HG03521 (cell line): Measurements from ENCODE around the gene AK5.
A peak's percentile ranks its signal among the peaks of the same experiment; 100 is the strongest.

ENCODE experiments used
- ATAC-seq: cut with Tn5 transposase; IDR thresholded peaks from one replicate; pipeline ENCODE4 v1.9.1; 2021; ENCODE audit warnings: mild to moderate bottlenecking, moderate library complexity; ENCODE audit not compliant: unreplicated experiment

The AK5 gene

GRCh38 chr1:77579547-77579946, 297.7 kb downstream of the AK5 start:
- no peak for ATAC-seq

GRCh38 chr1:77582905-77583304, 301.1 kb downstream of the AK5 start:
- ATAC-seq: no peak

DNA sequence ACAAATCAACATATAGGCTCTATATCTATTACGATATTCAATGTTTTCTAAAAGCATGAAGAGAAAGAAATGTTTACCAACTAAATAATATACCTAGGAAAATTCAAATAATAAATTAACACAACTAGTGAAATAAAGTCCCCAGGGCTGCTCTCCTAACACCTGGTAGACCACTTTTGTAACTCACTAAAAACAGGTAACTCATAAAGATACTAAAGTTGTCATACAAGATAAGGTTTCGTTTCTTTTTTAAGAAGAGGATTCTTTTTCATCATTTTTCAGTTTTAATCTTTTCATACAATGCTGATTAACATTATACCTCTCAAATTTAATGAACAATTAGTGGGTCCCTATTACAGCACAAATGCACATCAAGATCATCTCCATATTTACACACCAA, 301.7 kb downstream of the AK5 start:
- no peak for ATAC-seq

- ATAC-seq: no peak
These were observed 303.1 kb downstream of the AK5 start for GRCh38 chr1:77584884-77585283.

DNA sequence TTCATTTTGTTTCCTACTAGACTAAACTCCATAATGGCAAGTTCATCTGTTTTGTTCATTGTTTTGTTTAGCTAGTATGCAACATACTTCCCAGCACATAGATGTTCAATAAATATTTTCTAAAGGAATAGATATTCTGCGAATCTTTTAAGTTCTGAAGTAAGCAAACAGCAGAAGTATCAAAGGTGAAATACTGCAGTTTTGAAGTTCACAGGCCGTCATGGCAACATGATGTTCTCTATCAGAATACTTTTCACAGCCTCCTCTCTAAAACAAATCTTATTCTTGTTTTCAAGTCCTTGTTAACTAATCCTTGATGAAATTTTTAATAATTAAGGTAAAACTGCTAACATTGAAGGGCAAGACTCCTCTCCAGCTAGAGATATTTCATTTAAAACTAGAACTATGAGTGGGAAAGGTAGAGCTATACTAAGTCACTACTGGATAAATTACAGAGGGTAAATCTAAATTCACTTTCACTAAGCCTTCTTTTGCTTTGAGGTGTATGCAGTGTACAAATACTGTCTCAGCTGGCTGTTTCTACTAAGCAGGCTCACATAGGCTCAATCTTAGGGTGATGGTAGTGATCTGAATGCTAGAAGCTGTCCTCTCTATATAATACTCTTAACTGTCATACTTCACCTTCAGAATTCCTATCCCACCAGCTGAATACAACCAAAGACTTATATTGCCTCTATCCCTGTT, 303.9 kb downstream of the AK5 start:
- no peak for ATAC-seq

- no peak for ATAC-seq
These were observed 307.4 kb downstream of the AK5 start for GRCh38 chr1:77589231-77589630.

DNA sequence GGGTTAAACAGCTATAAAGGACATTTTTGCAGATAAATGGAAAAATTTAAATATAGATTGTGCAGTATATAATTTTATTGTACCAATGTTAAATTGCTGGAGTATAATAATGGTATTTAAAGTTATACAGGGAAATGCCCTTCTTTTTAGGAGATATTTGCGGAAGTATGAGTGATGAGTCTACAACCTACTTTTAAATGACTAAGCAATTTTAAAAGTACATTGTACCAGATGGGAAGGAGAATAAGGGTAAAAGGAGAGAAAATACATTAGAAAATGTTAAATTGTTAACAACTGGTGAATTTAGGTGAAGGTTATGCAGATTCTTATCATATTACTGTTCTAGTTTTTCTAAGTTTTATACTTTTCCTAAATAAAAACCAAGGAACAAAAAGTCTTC, 308.8 kb downstream of the AK5 start:
- no peak for ATAC-seq

- no peak for ATAC-seq
These were observed 311.1 kb downstream of the AK5 start for GRCh38 chr1:77592906-77593305.

- ATAC-seq: peak; percentile 88
These were observed 312.7 kb downstream of the AK5 start for GRCh38 chr1:77594366-77595112.

DNA sequence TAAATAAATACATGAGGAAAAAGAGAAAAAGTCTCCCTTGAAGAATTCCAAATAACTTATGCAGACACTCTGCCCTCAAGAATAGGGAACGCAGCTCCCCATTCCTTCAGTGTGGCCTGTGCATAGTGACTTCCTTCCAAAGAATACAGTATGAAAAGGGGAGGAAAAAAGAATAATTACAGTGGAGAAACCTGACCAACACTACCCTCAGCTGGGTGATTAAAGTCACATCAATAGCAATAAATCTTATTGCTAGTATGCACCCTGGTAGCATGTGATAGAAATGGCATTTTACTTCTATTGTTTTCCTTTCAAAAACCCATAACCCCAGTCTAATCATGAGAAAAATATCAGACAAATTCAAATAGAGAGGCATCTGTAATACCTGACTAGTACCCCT, 315.5 kb downstream of the AK5 start:
- no peak for ATAC-seq

DNA sequence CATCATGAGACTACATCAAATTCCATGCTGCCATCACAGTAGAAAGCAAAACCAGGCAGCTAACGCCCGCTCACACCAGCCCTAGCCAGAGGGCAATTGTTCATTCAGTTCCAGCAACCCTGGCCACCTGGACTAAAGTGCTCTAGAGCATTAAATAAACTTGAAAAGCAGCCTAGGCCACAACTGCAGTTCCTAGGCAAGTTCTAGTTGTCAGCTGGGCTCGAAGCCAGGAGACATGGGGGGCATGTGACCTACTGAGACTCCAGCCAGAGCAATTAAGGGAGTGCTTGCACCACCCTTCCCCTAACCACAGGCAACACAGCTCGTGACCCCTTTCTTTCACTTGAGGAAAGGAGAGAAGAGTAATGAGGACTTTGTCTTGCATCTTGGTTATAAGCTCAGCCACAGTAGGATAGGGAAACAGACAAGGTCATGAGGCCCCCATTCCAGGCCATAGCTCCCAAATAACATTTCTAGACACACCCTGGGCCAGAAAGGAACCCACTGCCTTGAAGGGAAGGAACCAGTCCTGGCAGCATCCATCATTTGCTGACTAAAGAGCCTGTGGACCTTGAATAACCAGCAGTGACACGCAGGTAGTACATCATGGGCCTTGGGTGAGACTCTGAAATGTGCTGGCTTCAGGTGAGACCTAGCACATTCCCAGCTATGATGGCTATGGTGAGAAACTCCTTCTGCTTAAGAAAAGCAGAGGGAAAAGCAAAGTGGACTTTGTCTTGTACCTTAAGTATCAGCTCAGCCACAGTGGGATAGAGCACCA, 323.6 kb downstream of the AK5 start:
- ATAC-seq: no peak

DNA sequence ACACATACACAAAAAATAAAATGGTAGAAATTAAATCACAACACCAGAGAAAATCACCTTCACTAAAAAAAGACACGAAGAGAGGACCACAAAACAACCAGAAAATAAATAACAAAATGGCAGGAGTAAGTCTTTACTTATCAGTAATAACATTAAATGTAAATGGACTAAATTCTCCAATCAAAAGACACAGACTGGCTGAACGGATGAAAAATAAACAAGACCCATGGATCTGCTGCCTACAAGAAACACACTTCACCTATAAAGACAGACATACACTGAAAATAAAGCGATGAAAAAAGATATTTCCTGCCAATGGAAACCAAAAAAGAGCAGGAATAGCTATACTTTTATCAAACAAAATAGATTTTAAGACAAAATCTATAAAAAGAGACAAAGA, 327.1 kb downstream of the AK5 start:
- no peak for ATAC-seq
